Astrocyte of the cerebellum (primary cell): Measurements from ENCODE around the gene F13B.

ENCODE experiments used
- DNase-seq: peaks from one replicate; pipeline ENCODE4 v3.0.0-alpha.2; 2011; ENCODE audit warnings: low read depth
- H3K4me3 ChIP-seq: 2 replicates; pipeline ENCODE4 v1.5.1; 2011; ENCODE audit warnings: mild to moderate bottlenecking, low read depth, low read length, moderate library complexity
- in situ Hi-C: cut with HindIII; loops from 2 replicates; pipeline ENCODE4 v1.10.0; 2017; ENCODE audit warnings: low sequenced_read_pairs
- TF ChIP-seq, protein P1 (sequence below): IDR thresholded peaks from 2 replicates; pipeline ENCODE4 v1.5.1; 2012; ENCODE audit warnings: low read length, low read depth, moderate library complexity, mild to moderate bottlenecking; ENCODE audit errors: missing control alignments

Gene F13B

GRCh38 chr1:197029749-197030148 lies 37.3 kb downstream of the F13B start:
- DNase-seq = no peak
- no peak overlapping the region for H3K4me3 ChIP-seq
- TF ChIP-seq, protein P1, sequence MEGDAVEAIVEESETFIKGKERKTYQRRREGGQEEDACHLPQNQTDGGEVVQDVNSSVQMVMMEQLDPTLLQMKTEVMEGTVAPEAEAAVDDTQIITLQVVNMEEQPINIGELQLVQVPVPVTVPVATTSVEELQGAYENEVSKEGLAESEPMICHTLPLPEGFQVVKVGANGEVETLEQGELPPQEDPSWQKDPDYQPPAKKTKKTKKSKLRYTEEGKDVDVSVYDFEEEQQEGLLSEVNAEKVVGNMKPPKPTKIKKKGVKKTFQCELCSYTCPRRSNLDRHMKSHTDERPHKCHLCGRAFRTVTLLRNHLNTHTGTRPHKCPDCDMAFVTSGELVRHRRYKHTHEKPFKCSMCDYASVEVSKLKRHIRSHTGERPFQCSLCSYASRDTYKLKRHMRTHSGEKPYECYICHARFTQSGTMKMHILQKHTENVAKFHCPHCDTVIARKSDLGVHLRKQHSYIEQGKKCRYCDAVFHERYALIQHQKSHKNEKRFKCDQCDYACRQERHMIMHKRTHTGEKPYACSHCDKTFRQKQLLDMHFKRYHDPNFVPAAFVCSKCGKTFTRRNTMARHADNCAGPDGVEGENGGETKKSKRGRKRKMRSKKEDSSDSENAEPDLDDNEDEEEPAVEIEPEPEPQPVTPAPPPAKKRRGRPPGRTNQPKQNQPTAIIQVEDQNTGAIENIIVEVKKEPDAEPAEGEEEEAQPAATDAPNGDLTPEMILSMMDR = no peak
- in situ Hi-C loops = loop anchor here (5.0 kb wide), 1 partner anchor 33 kb away; no protein-coding TSS in a partner anchor

- TF ChIP-seq, protein P1 = no peak
- in situ Hi-C loops = loop anchor here (5.0 kb wide), 1 partner anchor 35 kb away; no protein-coding TSS in a partner anchor
- no peak for DNase-seq
- no peak overlapping the region for H3K4me3 ChIP-seq
Measured at GRCh38 chr1:197027359-197027758, 39.7 kb downstream of the F13B start.

GRCh38 chr1:197024460-197024859 lies 42.6 kb downstream of the F13B start:
- TF ChIP-seq, protein P1 = no peak
- H3K4me3 ChIP-seq = no peak overlapping the region
- in situ Hi-C loops = no loop called here
- DNase-seq = no peak

DNA sequence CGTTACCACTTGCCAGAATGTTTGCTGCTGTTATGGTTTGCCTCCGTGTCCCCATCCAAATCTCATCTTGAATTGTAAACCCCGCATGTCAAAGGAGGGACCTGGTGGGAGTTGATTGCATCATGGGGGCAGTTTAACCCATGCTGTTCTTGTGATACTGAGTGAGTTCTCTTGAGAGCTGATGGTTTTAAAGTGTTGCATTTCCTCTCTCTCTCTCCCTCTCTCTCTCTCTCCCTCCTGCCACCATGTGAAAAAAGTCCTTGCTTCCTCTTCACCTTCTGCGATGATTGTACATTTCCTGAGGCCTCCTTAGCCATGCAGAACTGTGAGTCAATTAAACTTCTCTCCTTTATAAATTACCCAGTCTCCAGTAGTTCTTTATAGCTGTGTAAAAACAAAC lies 45.3 kb downstream of the F13B start:
- DNase-seq = no peak
- no peak overlapping the region for H3K4me3 ChIP-seq
- TF ChIP-seq, protein P1 = no peak
- in situ Hi-C loops = no loop called here

- in situ Hi-C loops = no loop called here
Measured at GRCh38 chr1:197017558-197018146, 49.4 kb downstream of the F13B start.

GRCh38 chr1:197016751-197017150 lies 50.3 kb downstream of the F13B start:
- H3K4me3 ChIP-seq = no peak overlapping the region
- in situ Hi-C loops = no loop called here
- TF ChIP-seq, protein P1 = no peak
- DNase-seq = no peak

More at GRCh38 chr1:197017558-197018146, 49.4 kb downstream of the F13B start:
- TF ChIP-seq, protein P1 = no peak
- no peak overlapping the region for H3K4me3 ChIP-seq
- DNase-seq = no peak

DNA sequence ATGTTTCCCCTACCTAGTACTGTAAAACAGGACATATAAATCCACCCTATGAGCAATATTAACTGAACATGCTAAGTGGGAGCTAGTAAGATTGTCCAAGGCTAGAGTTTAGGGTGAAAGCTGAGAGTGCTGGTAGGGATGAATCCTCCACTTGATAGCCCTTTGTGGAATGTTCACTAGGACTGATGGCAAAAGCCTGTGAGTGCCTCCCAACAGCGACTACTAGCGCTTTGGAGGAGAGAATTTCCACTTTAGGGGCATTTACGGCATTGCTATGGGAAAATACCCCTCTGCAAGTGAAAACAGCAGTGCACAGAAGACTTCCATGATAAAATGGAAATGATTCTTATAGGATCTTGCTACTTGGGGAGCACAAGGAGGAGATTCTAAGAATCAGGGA lies 53.8 kb downstream of the F13B start:
- DNase-seq = no peak
- in situ Hi-C loops = no loop called here
- H3K4me3 ChIP-seq = no peak overlapping the region
- TF ChIP-seq, protein P1 = no peak
